Measurements from ENCODE around the gene GOLGA6L2. TPM values are rescaled to one million over a fixed set of nuclear protein-coding genes. Genes with fewer than 3 reads are reported as not detected.

Gene GOLGA6L2
- total and polyA plus RNA-seq, 4 donors = not detected

DNA sequence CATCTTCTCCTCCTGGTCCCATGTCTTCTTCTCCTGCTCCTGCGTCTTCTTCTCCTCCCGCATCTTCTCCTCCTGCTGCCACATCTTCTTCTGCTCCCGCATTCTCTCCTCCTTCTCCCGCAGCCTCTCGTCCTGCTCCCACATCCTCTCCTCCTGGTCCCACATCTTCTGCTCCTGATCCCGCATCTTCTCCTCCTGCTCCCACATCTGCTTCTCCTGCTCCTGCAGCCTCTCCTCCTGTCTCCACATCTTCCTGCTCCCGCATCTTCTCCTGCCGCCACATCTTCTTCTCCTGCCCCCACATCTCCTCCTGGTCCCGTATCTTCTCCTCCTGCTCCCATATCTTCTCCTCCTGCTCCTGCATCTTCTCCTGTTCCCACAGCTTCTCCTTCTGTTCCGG is 6.4 kb downstream of the GOLGA6L2 start:
- H3K27me3 ChIP-seq (ENCODE audit: control insufficient read depth in 4 of 4, insufficient read depth in 4 of 4, low read length in 3 of 4) = no peaks in the 10 kb centered on the region
- TF ChIP-seq, protein P1, sequence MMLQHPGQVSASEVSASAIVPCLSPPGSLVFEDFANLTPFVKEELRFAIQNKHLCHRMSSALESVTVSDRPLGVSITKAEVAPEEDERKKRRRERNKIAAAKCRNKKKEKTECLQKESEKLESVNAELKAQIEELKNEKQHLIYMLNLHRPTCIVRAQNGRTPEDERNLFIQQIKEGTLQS (IDR thresholded peaks at IDR 0.05) = no peak
- no peak for TF ChIP-seq RAD21 (IDR thresholded peaks at IDR 0.05)
- no peak for TF ChIP-seq TAF1 (conservative IDR thresholded peaks at IDR 0.05)
- TF ChIP-seq EGR1 (IDR thresholded peaks at IDR 0.05; ENCODE audit: low read depth in 2 of 2) = no peak
- no peak for TF ChIP-seq NR2F2 (IDR thresholded peaks at IDR 0.05)
- no peak for TF ChIP-seq FOXA2 (IDR thresholded peaks at IDR 0.05)
- TF ChIP-seq JUND (IDR thresholded peaks at IDR 0.05) = no peak
- no peak for TF ChIP-seq SP1 (IDR thresholded peaks at IDR 0.05)
- TF ChIP-seq FOXA1 (IDR thresholded peaks at IDR 0.05) = no peak
- no peak for TF ChIP-seq HNF4G (IDR thresholded peaks at IDR 0.05)
- no peak for TF ChIP-seq RXRA (IDR thresholded peaks at IDR 0.05)
- H3K9ac ChIP-seq (ENCODE audit: low read depth in 1 of 2, low read length in 2 of 2) = no peak overlapping the region
- H3K27ac ChIP-seq (ENCODE audit: low read depth in 1 of 2, low read length in 2 of 2) = no peak overlapping the region
- no peak overlapping the region for H3K4me3 ChIP-seq (ENCODE audit: low read depth in 1 of 3, low read length in 3 of 3)
- WGBS = 83% methylated on average over 10 of the region's 10 CpGs
- no peak for DNase-seq (ENCODE audit: low spot score)
- no peaks in the 10 kb centered on the region for H3K36me3 ChIP-seq (ENCODE audit: control insufficient read depth in 4 of 4, insufficient read depth in 3 of 4, low read depth in 1 of 4, low read length in 3 of 4)
- H3K4me1 ChIP-seq (ENCODE audit: control insufficient read depth in 4 of 4, insufficient read depth in 4 of 4, low read length in 3 of 4) = no peaks in the 10 kb centered on the region
- H3K9me3 ChIP-seq (ENCODE audit: control insufficient read depth in 4 of 4, low read length in 3 of 4) = no peaks in the 10 kb centered on the region

DNA sequence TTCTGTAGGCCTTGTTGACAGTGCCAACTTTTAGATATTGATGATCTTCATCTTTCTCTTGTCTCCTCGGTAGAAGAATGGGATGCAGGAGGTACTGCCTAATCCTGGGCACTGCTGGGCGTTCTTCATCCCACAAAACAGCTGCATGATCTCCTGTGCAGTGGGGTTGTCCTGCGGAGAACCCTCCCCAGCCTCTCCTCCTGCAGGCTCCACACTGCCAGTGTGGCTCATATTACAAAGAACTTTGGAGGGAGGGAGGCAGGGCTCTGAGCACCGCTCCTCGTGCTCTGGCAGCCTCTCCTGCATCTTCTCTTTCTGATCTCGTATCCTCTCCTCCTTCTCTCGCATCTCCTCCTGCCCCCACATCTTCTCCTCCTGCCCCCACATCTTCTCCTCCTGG is 7.5 kb downstream of the GOLGA6L2 start:
- no peak for DNase-seq (ENCODE audit: low spot score)
- WGBS = 71% methylated on average over 7 of the region's 7 CpGs
- no peaks in the 10 kb centered on the region for H3K27me3 ChIP-seq (ENCODE audit: control insufficient read depth in 4 of 4, insufficient read depth in 4 of 4, low read length in 3 of 4)
- H3K4me1 ChIP-seq (ENCODE audit: control insufficient read depth in 4 of 4, insufficient read depth in 4 of 4, low read length in 3 of 4) = no peaks in the 10 kb centered on the region
- no peak overlapping the region for H3K9ac ChIP-seq (ENCODE audit: low read depth in 1 of 2, low read length in 2 of 2)
- H3K27ac ChIP-seq (ENCODE audit: low read depth in 1 of 2, low read length in 2 of 2) = no peak overlapping the region
- H3K9me3 ChIP-seq (ENCODE audit: control insufficient read depth in 4 of 4, low read length in 3 of 4) = no peaks in the 10 kb centered on the region
- H3K4me3 ChIP-seq (ENCODE audit: low read depth in 1 of 3, low read length in 3 of 3) = no peak overlapping the region
- TF ChIP-seq FOXA1 (IDR thresholded peaks at IDR 0.05) (no peak), RAD21 (IDR thresholded peaks at IDR 0.05) (no peak), RXRA (IDR thresholded peaks at IDR 0.05) (no peak)
- TF ChIP-seq, protein P2, sequence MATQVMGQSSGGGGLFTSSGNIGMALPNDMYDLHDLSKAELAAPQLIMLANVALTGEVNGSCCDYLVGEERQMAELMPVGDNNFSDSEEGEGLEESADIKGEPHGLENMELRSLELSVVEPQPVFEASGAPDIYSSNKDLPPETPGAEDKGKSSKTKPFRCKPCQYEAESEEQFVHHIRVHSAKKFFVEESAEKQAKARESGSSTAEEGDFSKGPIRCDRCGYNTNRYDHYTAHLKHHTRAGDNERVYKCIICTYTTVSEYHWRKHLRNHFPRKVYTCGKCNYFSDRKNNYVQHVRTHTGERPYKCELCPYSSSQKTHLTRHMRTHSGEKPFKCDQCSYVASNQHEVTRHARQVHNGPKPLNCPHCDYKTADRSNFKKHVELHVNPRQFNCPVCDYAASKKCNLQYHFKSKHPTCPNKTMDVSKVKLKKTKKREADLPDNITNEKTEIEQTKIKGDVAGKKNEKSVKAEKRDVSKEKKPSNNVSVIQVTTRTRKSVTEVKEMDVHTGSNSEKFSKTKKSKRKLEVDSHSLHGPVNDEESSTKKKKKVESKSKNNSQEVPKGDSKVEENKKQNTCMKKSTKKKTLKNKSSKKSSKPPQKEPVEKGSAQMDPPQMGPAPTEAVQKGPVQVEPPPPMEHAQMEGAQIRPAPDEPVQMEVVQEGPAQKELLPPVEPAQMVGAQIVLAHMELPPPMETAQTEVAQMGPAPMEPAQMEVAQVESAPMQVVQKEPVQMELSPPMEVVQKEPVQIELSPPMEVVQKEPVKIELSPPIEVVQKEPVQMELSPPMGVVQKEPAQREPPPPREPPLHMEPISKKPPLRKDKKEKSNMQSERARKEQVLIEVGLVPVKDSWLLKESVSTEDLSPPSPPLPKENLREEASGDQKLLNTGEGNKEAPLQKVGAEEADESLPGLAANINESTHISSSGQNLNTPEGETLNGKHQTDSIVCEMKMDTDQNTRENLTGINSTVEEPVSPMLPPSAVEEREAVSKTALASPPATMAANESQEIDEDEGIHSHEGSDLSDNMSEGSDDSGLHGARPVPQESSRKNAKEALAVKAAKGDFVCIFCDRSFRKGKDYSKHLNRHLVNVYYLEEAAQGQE (IDR thresholded peaks at IDR 0.05) = no peak
- TF ChIP-seq, protein P3, sequence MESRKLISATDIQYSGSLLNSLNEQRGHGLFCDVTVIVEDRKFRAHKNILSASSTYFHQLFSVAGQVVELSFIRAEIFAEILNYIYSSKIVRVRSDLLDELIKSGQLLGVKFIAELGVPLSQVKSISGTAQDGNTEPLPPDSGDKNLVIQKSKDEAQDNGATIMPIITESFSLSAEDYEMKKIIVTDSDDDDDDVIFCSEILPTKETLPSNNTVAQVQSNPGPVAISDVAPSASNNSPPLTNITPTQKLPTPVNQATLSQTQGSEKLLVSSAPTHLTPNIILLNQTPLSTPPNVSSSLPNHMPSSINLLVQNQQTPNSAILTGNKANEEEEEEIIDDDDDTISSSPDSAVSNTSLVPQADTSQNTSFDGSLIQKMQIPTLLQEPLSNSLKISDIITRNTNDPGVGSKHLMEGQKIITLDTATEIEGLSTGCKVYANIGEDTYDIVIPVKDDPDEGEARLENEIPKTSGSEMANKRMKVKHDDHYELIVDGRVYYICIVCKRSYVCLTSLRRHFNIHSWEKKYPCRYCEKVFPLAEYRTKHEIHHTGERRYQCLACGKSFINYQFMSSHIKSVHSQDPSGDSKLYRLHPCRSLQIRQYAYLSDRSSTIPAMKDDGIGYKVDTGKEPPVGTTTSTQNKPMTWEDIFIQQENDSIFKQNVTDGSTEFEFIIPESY (IDR thresholded peaks at IDR 0.05) = no peak
- TF ChIP-seq, protein P1 (IDR thresholded peaks at IDR 0.05) = no peak
- no peaks in the 10 kb centered on the region for H3K36me3 ChIP-seq (ENCODE audit: control insufficient read depth in 4 of 4, insufficient read depth in 3 of 4, low read depth in 1 of 4, low read length in 3 of 4)

Data from liver (tissue), 9 donors.